ENCODE data around the gene WARS2. TPM values are rescaled to one million over a fixed set of nuclear protein-coding genes. Genes with fewer than 3 reads are reported as not detected.

Gene WARS2
- total RNA-seq, 1 donor from 2014 or later: 13.5 TPM

- Mint-ChIP-seq H3K36me3 (peaks cover 12% of the 10 kb centered on the region), H3K4me3 (no peak overlapping the region), H3K27me3 (ENCODE audit: insufficient read depth, low read depth) (no peaks in the 10 kb centered on the region), H3K27ac (no peak overlapping the region), H3K4me1 (no peaks in the 10 kb centered on the region), H3K9me3 (peaks cover 4% of the 10 kb centered on the region)
- no peak overlapping the region for H3K4me2 ChIP-seq
- TF ChIP-seq CTCF (IDR thresholded peaks at IDR 0.05): no peak
- no peak for TF ChIP-seq EZH2 (IDR thresholded peaks at IDR 0.05)
- TF ChIP-seq EZH2phosphoT487 (IDR thresholded peaks at IDR 0.05): no peak
- no peaks in the 10 kb centered on the region for H3K79me2 ChIP-seq (ENCODE audit: low read depth)
- no peak overlapping the region for H3K9ac ChIP-seq
- H3K36me3 ChIP-seq: no peaks in the 10 kb centered on the region
- no peak overlapping the region for H3K4me3 ChIP-seq
- H3K27ac ChIP-seq: no peak overlapping the region
- H4K20me1 ChIP-seq (ENCODE audit: low read depth): no peaks in the 10 kb centered on the region
- no peaks in the 10 kb centered on the region for H3K9me3 ChIP-seq (ENCODE audit: low read depth)
- H3K4me1 ChIP-seq: no peaks in the 10 kb centered on the region
- DNase-seq (ENCODE audit: low spot score): no peak
- H2AFZ ChIP-seq (replicated peaks): no peak overlapping the region
- no peaks in the 10 kb centered on the region for H3K27me3 ChIP-seq
- no peaks in the 10 kb centered on the region for H3F3A ChIP-seq (ENCODE audit: low read depth)
Measured at GRCh38 chr1:119163396-119163795, 22.9 kb upstream of the WARS2 start.

- no peak overlapping the region for H3K27ac Mint-ChIP-seq
- no peak overlapping the region for H3K27ac ChIP-seq
- peaks cover 4% of the 10 kb centered on the region for H3K27me3 Mint-ChIP-seq (ENCODE audit: insufficient read depth, low read depth)
- no peaks in the 10 kb centered on the region for H3K36me3 ChIP-seq
- H3K79me2 ChIP-seq (ENCODE audit: low read depth): no peaks in the 10 kb centered on the region
- H4K20me1 ChIP-seq (ENCODE audit: low read depth): no peaks in the 10 kb centered on the region
- no peaks in the 10 kb centered on the region for H3F3A ChIP-seq (ENCODE audit: low read depth)
- peaks cover 27% of the 10 kb centered on the region for H3K36me3 Mint-ChIP-seq
- no peak for DNase-seq (ENCODE audit: low spot score)
- no peaks in the 10 kb centered on the region for H3K4me1 ChIP-seq
- no peaks in the 10 kb centered on the region for H3K27me3 ChIP-seq
- TF ChIP-seq CTCF (IDR thresholded peaks at IDR 0.05): no peak
- no peak for TF ChIP-seq EZH2phosphoT487 (IDR thresholded peaks at IDR 0.05)
- no peak for TF ChIP-seq EZH2 (IDR thresholded peaks at IDR 0.05)
- H3K4me1 Mint-ChIP-seq: no peaks in the 10 kb centered on the region
- H3K4me3 ChIP-seq: no peak overlapping the region
- H3K9ac ChIP-seq: no peak overlapping the region
- H2AFZ ChIP-seq (replicated peaks): no peak overlapping the region
- no peaks in the 10 kb centered on the region for H3K9me3 ChIP-seq (ENCODE audit: low read depth)
- peaks cover 4% of the 10 kb centered on the region for H3K9me3 Mint-ChIP-seq
- H3K4me3 Mint-ChIP-seq: no peak overlapping the region
- H3K4me2 ChIP-seq: no peak overlapping the region
Measured at GRCh38 chr1:119160866-119161265, 20.4 kb upstream of the WARS2 start.

GRCh38 chr1:119160409-119160808 lies 20.0 kb upstream of the WARS2 start:
- Histone ChIP-seq H3F3A (ENCODE audit: low read depth) (no peaks in the 10 kb centered on the region), H3K36me3 (no peaks in the 10 kb centered on the region), H3K4me1 (no peaks in the 10 kb centered on the region), H3K4me2 (no peak overlapping the region), H3K27ac (no peak overlapping the region), H3K4me3 (no peak overlapping the region), H2AFZ (replicated peaks) (no peak overlapping the region), H3K9me3 (ENCODE audit: low read depth) (no peaks in the 10 kb centered on the region), H3K9ac (no peak overlapping the region), H3K27me3 (no peaks in the 10 kb centered on the region), H4K20me1 (ENCODE audit: low read depth) (no peaks in the 10 kb centered on the region), H3K79me2 (ENCODE audit: low read depth) (no peaks in the 10 kb centered on the region)
- H3K36me3 Mint-ChIP-seq: peaks cover 32% of the 10 kb centered on the region
- no peak for TF ChIP-seq EZH2 (IDR thresholded peaks at IDR 0.05)
- TF ChIP-seq CTCF (IDR thresholded peaks at IDR 0.05): no peak
- H3K4me3 Mint-ChIP-seq: no peak overlapping the region
- peaks cover 4% of the 10 kb centered on the region for H3K27me3 Mint-ChIP-seq (ENCODE audit: insufficient read depth, low read depth)
- H3K27ac Mint-ChIP-seq: no peak overlapping the region
- peaks cover 9% of the 10 kb centered on the region for H3K9me3 Mint-ChIP-seq
- no peak for DNase-seq (ENCODE audit: low spot score)
- H3K4me1 Mint-ChIP-seq: no peaks in the 10 kb centered on the region

All from neural progenitor cell (in vitro differentiated cells).